ENCODE measurements around the gene SLC30A2. TPM values are rescaled to one million over a fixed set of nuclear protein-coding genes. Genes with fewer than 3 reads are reported as not detected.

The SLC30A2 gene
- polyA plus RNA-seq, 1 donor from 2014 or later, result 0.46 TPM

- no peak for TF ChIP-seq EP300 (conservative IDR thresholded peaks at IDR 0.05; ENCODE audit: poor library complexity, severe bottlenecking)
- TF ChIP-seq POLR2AphosphoS5 (IDR thresholded peaks at IDR 0.05), result no peak
- TF ChIP-seq RAD21 (conservative IDR thresholded peaks at IDR 0.05), result no peak
- TF ChIP-seq TAF1 (IDR thresholded peaks at IDR 0.05; ENCODE audit: low read depth), result no peak
- TF ChIP-seq SMC3 (conservative IDR thresholded peaks at IDR 0.05; ENCODE audit: poor library complexity), result no peak
- TF ChIP-seq EZH2 (IDR thresholded peaks at IDR 0.05; ENCODE audit: borderline replicate concordance, insufficient read depth, low read length, poor library complexity, severe bottlenecking), result no peak
- no peak for TF ChIP-seq CTCF (IDR thresholded peaks at IDR 0.05; ENCODE audit: poor library complexity, severe bottlenecking)
- TF ChIP-seq REST (IDR thresholded peaks at IDR 0.05; ENCODE audit: borderline replicate concordance), result no peak
- no peak for TF ChIP-seq MXI1 (conservative IDR thresholded peaks at IDR 0.05; ENCODE audit: poor library complexity, severe bottlenecking)
- H3K27ac ChIP-seq (ENCODE audit: low read length), result no peak overlapping the region
- no peak overlapping the region for H3K9ac ChIP-seq (ENCODE audit: low read length)
- H3K4me3 ChIP-seq (ENCODE audit: low read length), result no peak overlapping the region
- H3K9me3 ChIP-seq (ENCODE audit: low read length), result no peaks in the 10 kb centered on the region
- no peaks in the 10 kb centered on the region for H3K79me2 ChIP-seq (replicated peaks; ENCODE audit: insufficient read depth, low read length)
- no peak overlapping the region for H3K4me2 ChIP-seq (ENCODE audit: low read length)
- no peaks in the 10 kb centered on the region for H3F3A ChIP-seq (ENCODE audit: insufficient read depth, low read length, poor library complexity, severe bottlenecking)
- H3K27me3 ChIP-seq (ENCODE audit: insufficient read depth, low read depth, low read length), result no peaks in the 10 kb centered on the region
- no peaks in the 10 kb centered on the region for H4K20me1 ChIP-seq (ENCODE audit: insufficient read depth)
- no peaks in the 10 kb centered on the region for H3K36me3 ChIP-seq (ENCODE audit: insufficient read depth, low read length)
- no peak overlapping the region for H2AFZ ChIP-seq (ENCODE audit: low read depth, low read length)
- H3K9me2 ChIP-seq (ENCODE audit: insufficient read depth, low read length), result no peaks in the 10 kb centered on the region
These were observed 14.0 kb upstream of the SLC30A2 start for GRCh38 chr1:26059906-26060305.

- no peaks in the 10 kb centered on the region for H3K27me3 ChIP-seq (ENCODE audit: insufficient read depth, low read depth, low read length)
- TF ChIP-seq RAD21 (conservative IDR thresholded peaks at IDR 0.05) (no peak), CTCF (IDR thresholded peaks at IDR 0.05; ENCODE audit: poor library complexity, severe bottlenecking) (no peak), EP300 (conservative IDR thresholded peaks at IDR 0.05; ENCODE audit: poor library complexity, severe bottlenecking) (no peak), TAF1 (IDR thresholded peaks at IDR 0.05; ENCODE audit: low read depth) (no peak), MXI1 (conservative IDR thresholded peaks at IDR 0.05; ENCODE audit: poor library complexity, severe bottlenecking) (no peak), POLR2AphosphoS5 (IDR thresholded peaks at IDR 0.05) (no peak), REST (IDR thresholded peaks at IDR 0.05; ENCODE audit: borderline replicate concordance) (no peak), SMC3 (conservative IDR thresholded peaks at IDR 0.05; ENCODE audit: poor library complexity) (no peak), EZH2 (IDR thresholded peaks at IDR 0.05; ENCODE audit: borderline replicate concordance, insufficient read depth, low read length, poor library complexity, severe bottlenecking) (no peak)
These were observed 12.2 kb upstream of the SLC30A2 start for GRCh38 chr1:26058052-26058595.

More at GRCh38 chr1:26058052-26058595, 12.2 kb upstream of the SLC30A2 start:
- H3K27ac ChIP-seq (ENCODE audit: low read length), result no peak overlapping the region
- H3K4me2 ChIP-seq (ENCODE audit: low read length), result no peak overlapping the region
- no peaks in the 10 kb centered on the region for H3K36me3 ChIP-seq (ENCODE audit: insufficient read depth, low read length)
- no peak overlapping the region for H3K9ac ChIP-seq (ENCODE audit: low read length)
- no peaks in the 10 kb centered on the region for H3K79me2 ChIP-seq (replicated peaks; ENCODE audit: insufficient read depth, low read length)
- no peaks in the 10 kb centered on the region for H3K9me2 ChIP-seq (ENCODE audit: insufficient read depth, low read length)
- no peaks in the 10 kb centered on the region for H4K20me1 ChIP-seq (ENCODE audit: insufficient read depth)
- no peak overlapping the region for H3K4me3 ChIP-seq (ENCODE audit: low read length)
- no peak overlapping the region for H2AFZ ChIP-seq (ENCODE audit: low read depth, low read length)
- no peaks in the 10 kb centered on the region for H3F3A ChIP-seq (ENCODE audit: insufficient read depth, low read length, poor library complexity, severe bottlenecking)
- no peaks in the 10 kb centered on the region for H3K9me3 ChIP-seq (ENCODE audit: low read length)
